Mesendoderm (in vitro differentiated cells): Measurements from ENCODE around the gene RTRAF.

Experiments
- DNase-seq: peaks from one replicate; pipeline ENCODE4 v3.0.0; 2013
- H2AK5ac ChIP-seq: 2 replicates; pipeline ENCODE4 v1.6.1; 2013; ENCODE audit warnings: low read length, inconsistent platforms
- H2BK120ac ChIP-seq: 2 replicates; pipeline ENCODE4 v1.6.1; 2013; ENCODE audit warnings: low read depth, mild to moderate bottlenecking, low read length, moderate library complexity, mixed read lengths
- H2BK15ac ChIP-seq: replicated peaks from 2 replicates; pipeline ENCODE4 v1.6.1; 2013; ENCODE audit warnings: low read depth, mild to moderate bottlenecking, moderate library complexity
- H2BK5ac ChIP-seq: 2 replicates; pipeline ENCODE4 v1.6.1; 2013; ENCODE audit warnings: low read length, inconsistent platforms
- H3K18ac ChIP-seq: 2 replicates; pipeline ENCODE4 v1.6.1; 2013; ENCODE audit warnings: mild to moderate bottlenecking, low read length, mixed read lengths
- H3K23ac ChIP-seq: one replicate; pipeline ENCODE4 v1.6.1; 2013; ENCODE audit warnings: low read length
- H3K27ac ChIP-seq: 2 replicates; pipeline ENCODE4 v1.5.1; 2013; ENCODE audit warnings: low read depth, mild to moderate bottlenecking, inconsistent platforms, low read length, moderate library complexity
- H3K27me3 ChIP-seq: 2 replicates; pipeline ENCODE4 v1.6.1; 2013; ENCODE audit warnings: low read length, control low read depth, mild to moderate bottlenecking, inconsistent platforms; ENCODE audit not compliant: insufficient read depth, poor library complexity
- H3K36me3 ChIP-seq: 2 replicates; pipeline ENCODE4 v1.6.1; 2013; ENCODE audit warnings: low read length, inconsistent platforms; ENCODE audit not compliant: control insufficient read depth, insufficient read depth
- H3K4ac ChIP-seq: one replicate; pipeline ENCODE4 v1.6.1; 2013; ENCODE audit warnings: low read depth, mild to moderate bottlenecking, low read length, moderate library complexity
- H3K4me1 ChIP-seq: 2 replicates; pipeline ENCODE4 v1.6.1; 2013; ENCODE audit warnings: low read depth, low read length, inconsistent platforms; ENCODE audit not compliant: control insufficient read depth
- H3K4me2 ChIP-seq: 2 replicates; pipeline ENCODE4 v1.6.1; 2013; ENCODE audit warnings: low read length
- H3K4me3 ChIP-seq: 2 replicates; pipeline ENCODE4 v1.5.1; 2013; ENCODE audit warnings: mild to moderate bottlenecking, low read length
- H3K56ac ChIP-seq: one replicate; pipeline ENCODE4 v1.6.1; 2013; ENCODE audit warnings: low read length
- H3K79me1 ChIP-seq: 2 replicates; pipeline ENCODE4 v1.6.1; 2013; ENCODE audit warnings: low read length, inconsistent platforms
- H3K79me2 ChIP-seq: 2 replicates; pipeline ENCODE4 v1.6.1; 2013; ENCODE audit warnings: mild to moderate bottlenecking, low read length; ENCODE audit not compliant: control insufficient read depth, insufficient read depth
- H3K9ac ChIP-seq: 2 replicates; pipeline ENCODE4 v1.6.1; 2013; ENCODE audit warnings: low read length, inconsistent platforms
- H4K5ac ChIP-seq: one replicate; pipeline ENCODE4 v1.6.1; 2013; ENCODE audit warnings: low read length
- H4K8ac ChIP-seq: one replicate; pipeline ENCODE4 v1.6.1; 2013; ENCODE audit warnings: low read depth, mild to moderate bottlenecking, control low read depth, low read length, moderate library complexity
- WGBS: extraction: QIAGEN DNeasy Blood & Tissue Kit; methylation state at CpG from one replicate; pipeline ENCODE4 v1.1.7; 2013; ENCODE audit warnings: low lambda C conversion rate, missing lambda C conversion rate; ENCODE audit not compliant: insufficient coverage; ENCODE audit errors: extremely low coverage; 5-methylcytosine and 5-hydroxymethylcytosine counted together

Gene RTRAF

DNA sequence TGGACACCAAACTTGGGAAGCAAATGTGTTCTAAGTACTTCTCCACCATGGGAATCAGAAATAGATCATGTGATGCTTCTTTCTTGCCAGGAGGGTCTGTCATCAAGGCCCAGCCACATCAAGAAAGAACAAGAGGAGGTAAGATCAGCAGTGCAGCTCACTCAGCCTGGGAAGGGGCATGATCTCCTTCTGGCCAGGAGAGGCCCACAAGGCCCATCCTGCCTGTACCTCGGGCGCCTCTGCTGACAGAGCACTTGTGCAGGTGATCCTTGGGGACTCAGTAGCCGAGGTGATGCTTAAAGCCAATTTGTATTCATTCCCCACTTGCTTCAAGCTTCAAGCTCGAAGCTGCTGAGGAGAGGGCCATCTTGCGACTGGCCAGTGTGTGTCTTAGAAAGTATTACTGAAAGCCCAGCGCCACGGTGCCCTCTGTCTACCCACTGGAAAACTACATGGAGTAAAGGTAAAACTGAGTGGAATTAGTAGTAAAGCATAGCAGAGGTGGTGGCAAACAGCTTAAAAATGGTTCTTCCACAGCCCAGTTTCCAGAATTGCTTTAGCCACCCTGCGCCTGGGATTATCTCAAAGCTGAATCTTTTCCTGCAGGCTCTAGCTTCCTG, 26.2 kb downstream of the RTRAF start:
- peak; percentile 72 for DNase-seq
- H3K56ac ChIP-seq, result no peak overlapping the region
- no peak overlapping the region for H3K4ac ChIP-seq

DNA sequence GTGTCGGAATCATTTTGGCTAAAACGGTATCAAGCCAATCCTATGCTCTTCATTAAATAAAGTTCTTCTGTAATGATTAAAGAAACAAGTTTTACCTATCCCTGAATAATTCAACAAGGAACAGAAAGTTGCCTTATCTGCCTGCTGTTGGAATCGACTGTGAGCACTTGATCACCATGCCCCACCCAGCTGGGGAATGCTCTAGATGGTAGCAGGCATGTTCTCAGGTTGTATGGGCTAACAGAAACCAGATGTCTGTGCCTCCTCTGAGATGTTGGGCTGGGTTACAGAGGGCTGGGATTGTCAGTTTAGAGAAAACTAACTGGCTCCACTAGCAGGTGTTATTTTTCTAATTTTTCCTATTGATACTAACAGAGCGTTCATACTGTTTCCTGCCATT, 28.9 kb downstream of the RTRAF start:
- no peaks in the 10 kb centered on the region for H3K36me3 ChIP-seq
- no peak overlapping the region for H3K27ac ChIP-seq
- no peak overlapping the region for H2AK5ac ChIP-seq
- H3K9ac ChIP-seq, result no peak overlapping the region
- H3K79me1 ChIP-seq, result no peaks in the 10 kb centered on the region
- no peak overlapping the region for H3K4me2 ChIP-seq
- no peak overlapping the region for H4K5ac ChIP-seq
- H3K56ac ChIP-seq, result no peak overlapping the region
- H3K79me2 ChIP-seq, result no peaks in the 10 kb centered on the region
- H2BK120ac ChIP-seq, result no peak overlapping the region
- H3K4me1 ChIP-seq, result peaks cover 8% of the 10 kb centered on the region
- H3K23ac ChIP-seq, result no peak overlapping the region
- no peak overlapping the region for H2BK15ac ChIP-seq
- no peak overlapping the region for H2BK5ac ChIP-seq
- no peak overlapping the region for H3K18ac ChIP-seq
- DNase-seq, result no peak
- H3K27me3 ChIP-seq, result no peaks in the 10 kb centered on the region
- H3K4me3 ChIP-seq, result no peak overlapping the region
- no peak overlapping the region for H4K8ac ChIP-seq
- no CpG with 5 or more reads among the region's 4 CpGs for WGBS
- H3K4ac ChIP-seq, result no peak overlapping the region

More for the DNA sequence above, 26.2 kb downstream of the RTRAF start:
- H3K4me3 ChIP-seq, result no peak overlapping the region
- no peak overlapping the region for H2BK15ac ChIP-seq
- peaks cover 5% of the 10 kb centered on the region for H3K36me3 ChIP-seq
- no peak overlapping the region for H2BK5ac ChIP-seq
- no peaks in the 10 kb centered on the region for H3K27me3 ChIP-seq
- H3K27ac ChIP-seq, result no peak overlapping the region
- WGBS, result no CpG with 5 or more reads among the region's 8 CpGs
- no peak overlapping the region for H2AK5ac ChIP-seq
- no peak overlapping the region for H2BK120ac ChIP-seq
- peak overlapping the region; percentile 44 for H4K5ac ChIP-seq
- H4K8ac ChIP-seq, result no peak overlapping the region
- H3K18ac ChIP-seq, result no peak overlapping the region
- H3K4me1 ChIP-seq, result peaks cover 2% of the 10 kb centered on the region
- no peak overlapping the region for H3K9ac ChIP-seq
- no peak overlapping the region for H3K4me2 ChIP-seq
- H3K23ac ChIP-seq, result no peak overlapping the region
- H3K79me1 ChIP-seq, result no peaks in the 10 kb centered on the region
- H3K79me2 ChIP-seq, result no peaks in the 10 kb centered on the region

DNA sequence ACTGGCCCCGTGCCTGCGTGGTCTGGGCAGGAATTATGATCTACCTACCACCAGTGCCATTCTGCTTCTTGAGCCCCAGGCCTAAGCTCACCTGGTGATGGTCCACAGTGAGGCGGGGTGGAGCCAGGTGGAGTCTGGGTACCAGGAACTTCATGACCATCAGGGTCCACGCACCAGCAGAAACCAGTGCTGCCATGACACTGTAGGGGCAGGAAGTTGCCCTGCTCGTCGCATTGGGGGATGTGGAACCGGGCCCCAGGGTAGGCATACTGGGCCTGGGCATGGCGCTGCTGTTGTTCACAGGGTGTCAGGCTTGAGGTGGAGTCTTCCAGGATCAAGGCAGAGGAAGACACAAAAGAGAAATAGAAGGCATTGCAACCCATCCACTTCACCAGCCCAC, 29.6 kb downstream of the RTRAF start:
- WGBS, result no CpG with 5 or more reads among the region's 8 CpGs
- Histone ChIP-seq H3K27me3 (no peaks in the 10 kb centered on the region), H3K4me3 (no peak overlapping the region), H3K79me2 (no peaks in the 10 kb centered on the region), H2BK120ac (no peak overlapping the region), H2BK15ac (no peak overlapping the region), H4K8ac (no peak overlapping the region), H3K9ac (no peak overlapping the region), H4K5ac (no peak overlapping the region), H3K23ac (no peak overlapping the region), H3K4me1 (peaks cover 8% of the 10 kb centered on the region), H3K4ac (no peak overlapping the region), H3K79me1 (no peaks in the 10 kb centered on the region), H3K36me3 (no peaks in the 10 kb centered on the region), H2AK5ac (no peak overlapping the region), H3K18ac (no peak overlapping the region), H3K27ac (no peak overlapping the region), H2BK5ac (no peak overlapping the region), H3K4me2 (no peak overlapping the region), H3K56ac (no peak overlapping the region)
- no peak for DNase-seq

DNA sequence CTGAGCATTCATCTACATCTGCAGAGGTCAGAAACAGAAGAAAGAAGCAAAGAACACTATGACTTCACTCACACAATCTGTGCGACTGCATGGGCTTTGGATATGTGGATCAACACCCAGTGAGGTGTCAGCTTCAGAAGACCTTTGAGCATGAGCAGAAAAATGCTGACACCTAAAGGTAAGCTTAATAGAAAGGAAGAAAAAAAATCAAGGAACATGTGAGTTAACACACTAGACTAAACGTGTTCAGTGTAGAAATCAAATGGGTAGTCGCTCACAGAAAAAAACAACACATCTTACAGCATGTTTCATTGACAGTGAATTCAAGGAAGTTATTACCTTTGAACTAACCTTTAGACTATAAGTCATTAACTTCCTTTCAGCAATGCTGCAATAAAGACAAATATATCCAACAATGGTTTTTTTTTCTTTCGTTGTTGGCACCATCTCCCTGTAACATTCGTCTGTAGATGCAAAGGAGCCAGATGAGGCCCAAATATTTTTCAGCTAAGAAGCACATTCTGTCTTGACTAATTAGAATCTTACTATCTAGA, 30.9 kb downstream of the RTRAF start:
- Histone ChIP-seq H3K79me1 (no peaks in the 10 kb centered on the region), H2BK5ac (no peak overlapping the region), H3K4me3 (no peak overlapping the region), H3K27me3 (no peaks in the 10 kb centered on the region), H3K4ac (no peak overlapping the region), H3K79me2 (no peaks in the 10 kb centered on the region), H4K8ac (no peak overlapping the region), H3K4me1 (peaks cover 8% of the 10 kb centered on the region), H3K56ac (no peak overlapping the region), H4K5ac (no peak overlapping the region), H3K4me2 (no peak overlapping the region), H3K23ac (no peak overlapping the region), H3K36me3 (no peaks in the 10 kb centered on the region), H2BK120ac (no peak overlapping the region), H3K27ac (no peak overlapping the region), H3K18ac (no peak overlapping the region), H3K9ac (no peak overlapping the region), H2BK15ac (peak overlapping the region; percentile 13), H2AK5ac (no peak overlapping the region)
- no CpG with 5 or more reads among the region's 5 CpGs for WGBS
- no peak for DNase-seq

DNA sequence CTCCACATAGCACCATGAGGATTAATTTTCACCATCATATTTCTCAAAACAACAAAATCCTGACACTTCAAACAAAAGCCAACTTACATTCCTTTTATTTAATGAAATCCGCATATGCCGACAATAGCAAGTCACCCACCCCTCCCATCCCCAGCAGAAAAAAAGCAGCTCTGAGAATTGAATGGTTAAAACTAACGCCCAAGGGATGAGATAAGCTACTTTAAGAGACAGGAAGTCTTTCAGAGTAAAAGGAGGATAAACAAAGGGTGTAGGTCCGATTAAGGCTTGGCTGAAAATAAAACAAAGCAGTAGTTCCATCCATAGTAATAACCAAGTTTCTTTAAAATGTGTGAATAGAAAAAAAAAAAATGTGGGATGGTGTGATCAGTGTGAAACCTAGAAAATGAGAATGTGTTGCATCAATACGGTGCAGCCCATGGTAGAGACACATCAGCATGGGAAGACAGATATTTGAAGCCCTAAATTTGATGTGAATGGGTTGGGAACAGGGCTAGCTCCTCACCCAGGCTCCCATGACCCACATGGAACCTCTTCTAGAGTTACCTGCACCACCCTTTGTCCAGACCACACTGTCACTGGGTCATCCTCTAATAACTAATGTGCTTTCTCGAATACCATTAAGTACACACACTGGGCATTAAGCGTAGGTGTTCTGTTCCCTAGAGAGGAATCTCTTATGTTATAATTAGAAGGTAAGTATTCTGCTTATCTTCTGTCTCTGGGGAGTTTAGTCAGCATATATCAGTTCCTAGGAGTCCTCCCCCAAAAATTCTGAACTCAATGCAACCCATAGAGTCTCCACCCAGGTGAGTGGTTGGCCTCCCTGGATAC, 31.7 kb downstream of the RTRAF start:
- DNase-seq, result peak; percentile 83
- Histone ChIP-seq H3K36me3 (no peaks in the 10 kb centered on the region), H3K79me2 (no peaks in the 10 kb centered on the region), H2BK15ac (peak overlapping the region; percentile 47), H3K23ac (no peak overlapping the region), H2BK5ac (peak overlapping the region; percentile 92), H3K4me1 (peaks cover 8% of the 10 kb centered on the region), H2BK120ac (no peak overlapping the region), H3K9ac (no peak overlapping the region), H4K8ac (no peak overlapping the region), H3K4ac (no peak overlapping the region), H3K27ac (peak overlapping the region; percentile 55), H3K18ac (peak overlapping the region; percentile 61), H2AK5ac (peak overlapping the region; percentile 81), H3K27me3 (no peaks in the 10 kb centered on the region), H3K79me1 (no peaks in the 10 kb centered on the region), H3K4me3 (no peak overlapping the region), H3K56ac (peak overlapping the region; percentile 58), H3K4me2 (no peak overlapping the region), H4K5ac (peak overlapping the region; percentile 65)
- WGBS, result no CpG with 5 or more reads among the region's 7 CpGs
